Measurements from ENCODE around the gene TMEM30A. TPM values are rescaled to one million over a fixed set of nuclear protein-coding genes. Genes with fewer than 3 reads are reported as not detected.
A peak's percentile ranks its signal among the peaks of the same experiment; 100 is the strongest.

Gene TMEM30A
- total RNA-seq, 4 donors from 2014 or later = 25.6 to 51.5 (median 37.9) TPM

DNA sequence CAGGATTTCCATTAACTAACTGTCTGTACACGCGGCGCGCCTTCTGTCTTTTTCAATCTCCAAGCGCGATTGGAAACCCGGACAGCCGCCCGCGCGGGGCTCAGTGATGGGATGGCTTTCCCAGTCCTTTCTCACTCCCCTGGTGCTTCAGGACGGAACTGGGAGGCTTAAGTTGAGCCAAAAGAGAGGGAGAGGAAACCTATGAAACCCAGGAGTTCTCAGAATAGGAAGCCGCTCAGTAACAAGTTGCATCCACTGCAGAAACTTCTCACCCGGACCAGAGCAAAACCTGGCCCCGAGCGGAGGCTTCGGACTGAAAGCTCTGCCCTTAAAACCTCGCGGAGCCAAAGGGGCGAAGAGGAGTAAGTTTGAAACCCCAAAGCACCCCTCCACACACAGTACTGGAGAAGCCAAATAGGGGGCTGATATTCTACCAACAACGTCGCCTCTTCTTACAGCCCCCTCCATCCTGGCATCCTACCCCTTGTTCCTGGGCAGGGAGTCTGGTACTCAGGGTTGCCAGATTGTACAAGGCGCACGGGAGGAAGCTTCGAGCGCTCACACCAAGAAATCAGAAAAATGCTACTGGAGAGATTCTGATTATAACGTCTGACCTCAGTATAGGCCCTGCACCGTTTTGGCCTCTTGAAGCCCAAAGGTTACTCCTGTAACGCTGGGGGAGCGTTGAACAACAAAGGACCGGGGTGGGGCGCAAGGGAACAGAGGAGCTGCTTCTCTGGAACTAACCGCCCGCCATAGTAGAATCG lies 77.8 kb downstream of the TMEM30A start:
- H3K4me3 ChIP-seq = peak overlapping the region; percentile 22 to 65 (median 44)
- peaks cover 0 to 19% (median 6%) of the 10 kb centered on the region in 4 donors for H3K4me1 ChIP-seq
- TF ChIP-seq, protein P1, sequence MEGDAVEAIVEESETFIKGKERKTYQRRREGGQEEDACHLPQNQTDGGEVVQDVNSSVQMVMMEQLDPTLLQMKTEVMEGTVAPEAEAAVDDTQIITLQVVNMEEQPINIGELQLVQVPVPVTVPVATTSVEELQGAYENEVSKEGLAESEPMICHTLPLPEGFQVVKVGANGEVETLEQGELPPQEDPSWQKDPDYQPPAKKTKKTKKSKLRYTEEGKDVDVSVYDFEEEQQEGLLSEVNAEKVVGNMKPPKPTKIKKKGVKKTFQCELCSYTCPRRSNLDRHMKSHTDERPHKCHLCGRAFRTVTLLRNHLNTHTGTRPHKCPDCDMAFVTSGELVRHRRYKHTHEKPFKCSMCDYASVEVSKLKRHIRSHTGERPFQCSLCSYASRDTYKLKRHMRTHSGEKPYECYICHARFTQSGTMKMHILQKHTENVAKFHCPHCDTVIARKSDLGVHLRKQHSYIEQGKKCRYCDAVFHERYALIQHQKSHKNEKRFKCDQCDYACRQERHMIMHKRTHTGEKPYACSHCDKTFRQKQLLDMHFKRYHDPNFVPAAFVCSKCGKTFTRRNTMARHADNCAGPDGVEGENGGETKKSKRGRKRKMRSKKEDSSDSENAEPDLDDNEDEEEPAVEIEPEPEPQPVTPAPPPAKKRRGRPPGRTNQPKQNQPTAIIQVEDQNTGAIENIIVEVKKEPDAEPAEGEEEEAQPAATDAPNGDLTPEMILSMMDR (IDR thresholded peaks at IDR 0.05) = no peak
- TF ChIP-seq POLR2A (IDR thresholded peaks at IDR 0.05) = no peak
- H3K36me3 ChIP-seq = no peaks in the 10 kb centered on the region
- H3K27ac ChIP-seq = peak overlapping the region; percentile 65 to 91 (median 72)
- no peak for DNase-seq
- H3K27me3 ChIP-seq = peaks cover 0 to 11% of the 10 kb centered on the region in 2 donors
- no peaks in the 10 kb centered on the region for H3K9me3 ChIP-seq

DNA sequence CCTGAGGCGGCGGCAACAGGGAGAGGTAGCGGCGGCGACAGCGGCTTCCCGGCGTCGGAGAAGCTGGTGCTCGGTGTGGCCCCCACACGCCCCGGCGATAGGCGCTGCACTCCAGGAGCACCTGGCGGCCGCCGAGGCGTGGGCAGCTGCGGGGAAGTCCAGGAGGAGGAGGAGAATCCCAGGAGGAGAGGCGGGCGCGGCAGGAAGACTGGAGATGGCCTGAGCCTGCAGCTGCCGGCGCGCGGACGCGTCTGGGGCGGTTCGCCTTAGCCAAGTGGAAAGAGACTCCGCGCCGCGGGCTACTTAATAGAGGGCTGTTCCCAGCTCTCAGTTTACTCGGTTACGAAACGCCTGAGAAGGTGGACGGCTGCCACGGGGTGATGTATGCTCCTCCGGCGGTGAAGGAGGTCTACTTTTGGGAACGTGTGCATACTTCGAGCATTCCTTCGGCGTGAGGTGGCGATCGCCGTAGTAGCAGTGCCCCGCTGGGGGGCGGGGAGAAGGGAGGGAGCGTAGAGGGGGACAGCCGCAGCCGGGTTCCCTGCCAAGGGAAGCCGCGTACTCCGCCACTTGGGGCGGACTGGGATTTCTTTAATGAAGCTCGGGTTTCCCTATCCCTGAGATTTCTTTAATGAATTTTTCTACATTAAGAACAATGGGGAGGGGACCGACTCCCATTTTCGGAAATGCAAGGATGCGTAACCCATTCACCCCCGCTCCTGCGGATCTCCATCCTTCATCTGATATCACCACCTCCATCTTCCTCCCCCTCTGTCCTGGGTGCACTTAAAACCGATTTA lies 78.6 kb downstream of the TMEM30A start, which contains the start of gene COL12A1:
COL12A1 (minus strand) TSS at position 278 of the 800 bp plus-strand sequence. CDS start 3,261 bp downstream, outside the sequence.
- TF ChIP-seq POLR2A (IDR thresholded peaks at IDR 0.05) = peak in 1 of 2 donors; percentile 20
- TF ChIP-seq, protein P1 (IDR thresholded peaks at IDR 0.05) = no peak
- Histone ChIP-seq H3K4me3 (peak within 1 kb of the TSS; percentile 33 to 65 (median 44)), H3K36me3 (no peaks in the 10 kb centered on the region), H3K27ac (peak within 1 kb of the TSS; percentile 65 to 91 (median 72)), H3K4me1 (peaks cover 0 to 19% (median 6%) of the 10 kb centered on the region in 4 donors), H3K27me3 (peaks cover 0 to 11% of the 10 kb centered on the region in 2 donors), H3K9me3 (no peaks in the 10 kb centered on the region)
- DNase-seq = peak; percentile 30 to 89 (median 74)

DNA sequence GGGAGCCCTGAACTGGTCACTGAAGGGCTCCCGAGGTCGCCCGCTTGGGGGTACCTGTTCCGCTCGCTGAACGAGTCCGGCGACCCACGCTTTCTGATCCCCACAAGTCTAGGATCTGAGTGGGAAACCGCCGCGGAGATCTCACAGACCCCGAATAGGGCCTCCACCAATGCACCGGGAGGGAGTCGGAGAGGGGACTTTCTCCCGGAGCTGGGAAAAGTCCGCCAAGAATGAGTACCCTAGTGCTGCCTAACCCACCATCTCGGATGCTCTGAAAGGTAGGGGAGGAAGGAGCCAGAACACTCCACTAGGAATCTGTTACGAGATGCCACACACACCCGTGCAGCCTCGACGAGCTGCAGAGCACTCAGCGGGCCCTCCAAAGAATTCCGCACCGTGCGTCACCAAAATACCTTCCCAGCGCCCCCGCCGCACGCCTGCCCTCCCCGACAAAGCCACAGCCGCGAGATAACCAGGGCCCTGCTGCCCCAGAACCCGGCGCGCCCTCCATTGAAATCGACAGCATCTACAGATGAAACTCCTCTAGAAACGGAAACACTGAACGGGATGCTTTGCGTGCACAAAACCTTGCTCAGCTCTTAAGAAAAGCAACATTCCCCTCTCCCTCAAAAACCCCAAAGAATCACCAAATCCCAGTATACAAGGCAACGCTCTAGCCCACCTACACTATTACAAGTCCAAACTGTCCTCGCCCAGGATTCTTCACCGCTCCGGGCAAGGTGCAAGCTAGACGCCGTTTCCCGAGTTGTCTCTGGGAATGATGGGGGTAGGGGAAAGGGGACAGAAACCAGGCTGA lies 79.4 kb downstream of the TMEM30A start:
- Histone ChIP-seq H3K9me3 (no peaks in the 10 kb centered on the region), H3K27me3 (peaks cover 0 to 11% of the 10 kb centered on the region in 2 donors), H3K4me3 (peak overlapping the region; percentile 33 to 65 (median 44)), H3K4me1 (peaks cover 0 to 19% (median 6%) of the 10 kb centered on the region in 4 donors), H3K36me3 (no peaks in the 10 kb centered on the region), H3K27ac (peak overlapping the region; percentile 65 to 91 (median 72))
- TF ChIP-seq, protein P1 (IDR thresholded peaks at IDR 0.05) = no peak
- TF ChIP-seq POLR2A (IDR thresholded peaks at IDR 0.05) = no peak
- DNase-seq = peak in 1 of 3 donors; percentile 49

DNA sequence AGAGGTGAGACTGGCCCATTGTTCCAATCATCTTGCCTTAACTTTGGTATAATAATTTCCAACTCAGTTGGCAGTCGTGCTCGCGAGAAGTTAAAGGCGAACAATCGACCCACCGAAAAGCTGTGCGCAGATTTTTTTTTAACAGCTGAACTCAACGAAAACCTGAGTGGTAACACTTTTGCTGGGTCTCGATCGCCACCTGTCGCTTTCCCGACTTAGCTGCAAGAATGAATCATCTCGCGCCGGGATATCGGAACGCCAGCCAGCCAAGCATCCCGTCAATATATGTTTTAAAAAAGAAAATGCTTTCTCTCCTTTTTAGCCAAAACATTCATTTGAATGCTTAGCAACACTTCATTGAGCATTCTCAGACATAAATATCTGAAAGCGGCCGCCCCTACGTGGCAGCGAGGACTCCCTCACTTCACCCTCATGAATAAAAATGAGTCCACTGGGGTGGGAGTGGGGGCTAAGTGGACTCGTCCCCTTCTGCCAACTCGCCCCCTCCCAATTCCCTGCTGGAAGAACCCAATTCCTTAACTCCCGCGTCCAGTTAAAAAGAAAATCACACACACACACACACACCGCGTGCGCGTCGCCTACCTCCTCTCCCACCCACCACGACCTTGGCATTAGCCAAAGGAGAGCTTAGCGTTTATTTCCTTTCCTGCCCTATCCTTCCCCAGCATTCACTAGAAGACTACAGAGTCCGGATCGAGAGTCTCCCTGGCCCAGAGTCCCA lies 80.2 kb downstream of the TMEM30A start:
- TF ChIP-seq, protein P1 (IDR thresholded peaks at IDR 0.05) = peak in 4 of 6 experiments; percentile 43 to 60 (median 54)
- TF ChIP-seq POLR2A (IDR thresholded peaks at IDR 0.05) = no peak
- no peaks in the 10 kb centered on the region for H3K36me3 ChIP-seq
- peak in 2 of 3 donors; percentile 66 to 78 for DNase-seq
- peak overlapping the region; percentile 33 to 65 (median 44) for H3K4me3 ChIP-seq
- no peaks in the 10 kb centered on the region for H3K9me3 ChIP-seq
- peaks cover 0 to 19% (median 6%) of the 10 kb centered on the region in 4 donors for H3K4me1 ChIP-seq
- H3K27me3 ChIP-seq = peaks cover 0 to 11% of the 10 kb centered on the region in 2 donors
- peak overlapping the region; percentile 65 to 91 (median 72) for H3K27ac ChIP-seq
